ENCODE data around the gene SHH.
"Not testable (repeated sequence)": the region's sequence is repeated elsewhere in the genome, so short reads cannot be mapped to it uniquely, and the experiment has no call there.

Gene SHH

GRCh38 chr7:155818820-155819168 lies 6.5 kb upstream of the SHH start:
- no peak for DNase-seq

GRCh38 chr7:155818154-155818819 lies 6.0 kb upstream of the SHH start:
- DNase-seq: no peak

GRCh38 chr7:155817515-155817914 lies 5.3 kb upstream of the SHH start:
- not testable (repeated sequence) for DNase-seq

- DNase-seq: no peak
Measured at GRCh38 chr7:155816996-155817395, 4.7 kb upstream of the SHH start.

GRCh38 chr7:155816192-155816508 lies 3.9 kb upstream of the SHH start:
- no peak for DNase-seq

GRCh38 chr7:155815332-155816191 lies 3.3 kb upstream of the SHH start:
- DNase-seq: peak; percentile 86

GRCh38 chr7:155814316-155815276 lies 2.3 kb upstream of the SHH start:
- DNase-seq: no peak

GRCh38 chr7:155813546-155814315 lies 1.5 kb upstream of the SHH start:
- no peak for DNase-seq

- no peak for DNase-seq
Measured at GRCh38 chr7:155813125-155813524, 862 bp upstream of the SHH start.

- no peak for DNase-seq
Measured at GRCh38 chr7:155811560-155811894, 736 bp downstream of the SHH start.

- no peak for DNase-seq
Measured at GRCh38 chr7:155810770-155811559, 1.3 kb downstream of the SHH start.

- DNase-seq: no peak
Measured at GRCh38 chr7:155809947-155810769, 2.1 kb downstream of the SHH start.

- DNase-seq: no peak
Measured at GRCh38 chr7:155809332-155809946, 2.8 kb downstream of the SHH start.

- DNase-seq: no peak
Measured at GRCh38 chr7:155808549-155809331, 3.5 kb downstream of the SHH start.

GRCh38 chr7:155807789-155808548 lies 4.3 kb downstream of the SHH start:
- no peak for DNase-seq

GRCh38 chr7:155807065-155807671 lies 5.1 kb downstream of the SHH start:
- DNase-seq: no peak

- DNase-seq: no peak
Measured at GRCh38 chr7:155806096-155806871, 6.0 kb downstream of the SHH start.

GRCh38 chr7:155805826-155806095 lies 6.5 kb downstream of the SHH start:
- no peak for DNase-seq

All from stimulated activated CD4-positive, alpha-beta T cell treated with anti-CD3 and anti-CD28 coated beads, Interleukin-15, amount 100 ng/mL, for 24 hours (primary cell).